Pancreas (tissue), 10 donors: ENCODE data around the gene BCL6. TPM values are rescaled to one million over a fixed set of nuclear protein-coding genes. Genes with fewer than 3 reads are reported as not detected.

Experiments used
- ATAC-seq, 4 donors: fragments of 200-7000 bp; cut with Tn5 transposase; one replicate each; pipeline versions ENCODE4 v1.8.0 to v1.9.1; 2020; ENCODE audit warnings: mild to moderate bottlenecking in 4 of 4, moderate library complexity in 4 of 4
- DNase-seq, 6 donors: peaks; one replicate each; pipeline ENCODE4 v3.0.0-alpha.2; 2020
- FAIRE-seq: peaks from 2 replicates; lab custom pipeline; 2012; peaks lifted over from hg19 to GRCh38; lab: Jason Lieb, UNC
- H3K27ac ChIP-seq, 4 donors: fragments of 200-600 bp; sonication (generic); 1 replicate in 3 of 4; 2 replicates in 1 of 4; pipeline versions ENCODE4 v1.5.0 to v1.8.0; 2020
- H3K27me3 ChIP-seq, 4 donors: fragments of 200-600 bp; one replicate each; pipeline ENCODE4 v1.8.0; 2021
- H3K36me3 ChIP-seq, 3 donors: fragments of 200-600 bp; sonication (generic) in 1 of 3; one replicate each; pipeline versions ENCODE4 v1.5.0 to v1.8.0; 2020 to 2021
- H3K4me1 ChIP-seq, 3 donors: fragments of 200-600 bp; one replicate each; pipeline ENCODE4 v1.8.0; 2021
- H3K4me3 ChIP-seq, 4 donors: fragments of 200-600 bp; sonication (generic) in 2 of 4; one replicate each; pipeline versions ENCODE4 v1.5.0 to v1.8.0; 2020 to 2021
- H3K9me3 ChIP-seq, 4 donors: fragments of 200-600 bp; one replicate each; pipeline ENCODE4 v1.8.0; 2021
- WGBS, 2 donors: extraction: QIAGEN DNeasy Blood & Tissue Kit; methylation state at CpG; one replicate each; pipeline ENCODE4 v1.1.7; 2013; 5-methylcytosine and 5-hydroxymethylcytosine counted together
- intact Hi-C, 3 donors: fragments of 100-400 bp; cut with DNase I; formaldehyde crosslinking; loops; one replicate each; pipeline versions ENCODE4 v1.11.1 to v1.14.2; 2022
- polyA plus RNA-seq, 2 donors: library from polyadenylated mRNA; stranded (reverse); fragments of 200-250 nt; gene quantifications; one replicate each; pipeline ENCODE4 v1.2.3, GENCODE V29; 2013
- total RNA-seq, 6 donors: library from RNA; stranded (reverse); fragmentation: NEBNext Ultra II Directional in 4 of 6; extraction: Animal tissue kit (Norgen Biotek cat#: 25700) in 4 of 6; gene quantifications; one replicate each; pipeline versions ENCODE4 v1.2.1 to v1.2.4, GENCODE V29; 2021 to 2023
- TF ChIP-seq, protein P1 (sequence below), 4 donors: fragments of 200-600 bp; sonication (generic) in 3 of 4; IDR thresholded peaks; one replicate each; pipeline versions ENCODE4 v1.5.0 to v1.8.0; 2021; ENCODE audit warnings: antibody characterized with exemption in 4 of 4
- donor health status: healthy with polysubstance abuse.
- donor health status: DM: no; HTN: no; CAD: no; lungs with moderate emphysema.
- donor health status: DM: no; HTN: no; CAD: no.
- donor health status: control.
- donor health status: control.
- donor health status: Bipolar disorder and iron deficiency.
- donor health status: DM: yes; HTN: yes; CAD: no.
- donor health status: DM: no; HTN: no; CAD: no.
- donor health status: DM: no; HTN: no; CAD: no.
- donor health status: DM: yes; HTN: yes; CAD: no.

The BCL6 gene
- total and polyA plus RNA-seq, 8 donors = 19.0 to 48.1 (median 30.5) TPM

- FAIRE-seq (no peak), DNase-seq (peak; percentile 71 to 93 (median 85)), ATAC-seq (peak; percentile 66 to 77 (median 70))
- intact Hi-C loops = loop anchor here in 2 of 3 donors (5.0 kb wide), 2 partner anchors 1214 to 1219 kb away; no protein-coding TSS in a partner anchor
- Histone ChIP-seq H3K36me3 (peaks cover 0 to 9% (median 0%) of the 10 kb centered on the region in 3 donors), H3K27ac (peak overlapping the region; percentile 65 to 99 (median 86)), H3K27me3 (no peaks in the 10 kb centered on the region), H3K4me3 (peak overlapping the region; percentile 3 to 80 (median 50)), H3K4me1 (peaks cover 4 to 14% (median 7%) of the 10 kb centered on the region in 3 donors), H3K9me3 (no peaks in the 10 kb centered on the region)
- TF ChIP-seq, protein P1, sequence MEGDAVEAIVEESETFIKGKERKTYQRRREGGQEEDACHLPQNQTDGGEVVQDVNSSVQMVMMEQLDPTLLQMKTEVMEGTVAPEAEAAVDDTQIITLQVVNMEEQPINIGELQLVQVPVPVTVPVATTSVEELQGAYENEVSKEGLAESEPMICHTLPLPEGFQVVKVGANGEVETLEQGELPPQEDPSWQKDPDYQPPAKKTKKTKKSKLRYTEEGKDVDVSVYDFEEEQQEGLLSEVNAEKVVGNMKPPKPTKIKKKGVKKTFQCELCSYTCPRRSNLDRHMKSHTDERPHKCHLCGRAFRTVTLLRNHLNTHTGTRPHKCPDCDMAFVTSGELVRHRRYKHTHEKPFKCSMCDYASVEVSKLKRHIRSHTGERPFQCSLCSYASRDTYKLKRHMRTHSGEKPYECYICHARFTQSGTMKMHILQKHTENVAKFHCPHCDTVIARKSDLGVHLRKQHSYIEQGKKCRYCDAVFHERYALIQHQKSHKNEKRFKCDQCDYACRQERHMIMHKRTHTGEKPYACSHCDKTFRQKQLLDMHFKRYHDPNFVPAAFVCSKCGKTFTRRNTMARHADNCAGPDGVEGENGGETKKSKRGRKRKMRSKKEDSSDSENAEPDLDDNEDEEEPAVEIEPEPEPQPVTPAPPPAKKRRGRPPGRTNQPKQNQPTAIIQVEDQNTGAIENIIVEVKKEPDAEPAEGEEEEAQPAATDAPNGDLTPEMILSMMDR (IDR thresholded peaks at IDR 0.05) = peak; percentile 19 to 55 (median 37)
- WGBS, 2 donors = 3 to 4% methylated on average over 43 of the region's 43 CpGs
Measured at GRCh38 chr3:187738331-187739093, 6.8 kb downstream of the BCL6 start.

DNA sequence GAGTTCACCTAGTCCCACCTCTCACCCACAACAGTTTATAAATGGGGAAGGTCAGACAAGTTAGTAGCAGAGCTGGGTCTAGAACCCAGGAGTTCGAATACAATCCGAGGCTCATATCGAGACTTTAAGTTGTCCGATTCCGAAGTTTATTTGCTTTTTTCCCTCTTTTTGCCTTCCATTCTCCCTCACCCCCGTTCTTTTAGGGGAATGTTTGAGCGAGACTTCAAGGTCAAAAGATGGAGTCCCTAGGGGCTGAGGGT, 7.3 kb downstream of the BCL6 start:
- intact Hi-C loops = loop anchor here in 2 of 3 donors (5.0 kb wide), 2 partner anchors 1214 to 1219 kb away; no protein-coding TSS in a partner anchor
- 0 to 2% methylated on average over 7 of the region's 7 CpGs for WGBS, 2 donors
- Histone ChIP-seq H3K27me3 (no peaks in the 10 kb centered on the region), H3K4me1 (peaks cover 4 to 14% (median 7%) of the 10 kb centered on the region in 3 donors), H3K9me3 (no peaks in the 10 kb centered on the region), H3K36me3 (peaks cover 0 to 14% (median 0%) of the 10 kb centered on the region in 3 donors), H3K27ac (peak overlapping the region; percentile 65 to 99 (median 86)), H3K4me3 (peak overlapping the region; percentile 3 to 80 (median 50))
- ATAC-seq (no peak), FAIRE-seq (no peak), DNase-seq (no peak)
- TF ChIP-seq, protein P1 (IDR thresholded peaks at IDR 0.05) = no peak

GRCh38 chr3:187737368-187738070, 7.7 kb downstream of the BCL6 start:
- peak overlapping the region; percentile 65 to 99 (median 86) for H3K27ac ChIP-seq
- FAIRE-seq = no peak
- H3K36me3 ChIP-seq = peaks cover 0 to 17% (median 0%) of the 10 kb centered on the region in 3 donors
- TF ChIP-seq, protein P1 (IDR thresholded peaks at IDR 0.05) = no peak
- peak; percentile 12 to 43 (median 30) for ATAC-seq
- no peaks in the 10 kb centered on the region for H3K27me3 ChIP-seq
- 18 to 21% methylated on average over 41 of the region's 41 CpGs for WGBS, 2 donors
- no peaks in the 10 kb centered on the region for H3K9me3 ChIP-seq
- intact Hi-C loops = loop anchor here in 2 of 3 donors (5.0 kb wide), 2 partner anchors 1215 to 1220 kb away; no protein-coding TSS in a partner anchor
- peak overlapping the region; percentile 3 to 80 (median 50) for H3K4me3 ChIP-seq
- DNase-seq = peak; percentile 57 to 88 (median 72)
- peaks cover 4 to 14% (median 7%) of the 10 kb centered on the region in 3 donors for H3K4me1 ChIP-seq

GRCh38 chr3:187737006-187737367, 8.3 kb downstream of the BCL6 start:
- TF ChIP-seq, protein P1 (IDR thresholded peaks at IDR 0.05) = no peak
- FAIRE-seq (no peak), DNase-seq (no peak), ATAC-seq (no peak)
- 75 to 92% methylated on average over 3 to 4 of the region's 4 CpGs for WGBS, 2 donors
- intact Hi-C loops = loop anchor here in 2 of 3 donors (5.0 kb wide), 2 partner anchors 1215 to 1220 kb away; no protein-coding TSS in a partner anchor
- peaks cover 4 to 14% (median 7%) of the 10 kb centered on the region in 3 donors for H3K4me1 ChIP-seq
- H3K27me3 ChIP-seq = no peaks in the 10 kb centered on the region
- peak overlapping the region in 1 of 4 donors; percentile 99 for H3K27ac ChIP-seq
- H3K36me3 ChIP-seq = peaks cover 0 to 20% (median 5%) of the 10 kb centered on the region in 3 donors
- no peaks in the 10 kb centered on the region for H3K9me3 ChIP-seq
- peak overlapping the region in 1 of 4 donors; percentile 75 for H3K4me3 ChIP-seq
